Neural progenitor cell (in vitro differentiated cells): ENCODE data around the gene TMEM108.

Experiments used
- EZH2 ChIP-seq: fragments of 200-600 bp; sonication (generic); IDR thresholded peaks from 2 replicates; pipeline ENCODE4 v1.6.1; 2017; ENCODE audit warnings: antibody characterized with exemption, mild to moderate bottlenecking, moderate library complexity
- TF ChIP-seq, protein P1 (sequence below): fragments of 200-600 bp; sonication (generic); IDR thresholded peaks from 2 replicates; pipeline ENCODE4 v1.5.1; 2017; ENCODE audit warnings: antibody characterized with exemption, mild to moderate bottlenecking

- TF ChIP-seq, protein P1, sequence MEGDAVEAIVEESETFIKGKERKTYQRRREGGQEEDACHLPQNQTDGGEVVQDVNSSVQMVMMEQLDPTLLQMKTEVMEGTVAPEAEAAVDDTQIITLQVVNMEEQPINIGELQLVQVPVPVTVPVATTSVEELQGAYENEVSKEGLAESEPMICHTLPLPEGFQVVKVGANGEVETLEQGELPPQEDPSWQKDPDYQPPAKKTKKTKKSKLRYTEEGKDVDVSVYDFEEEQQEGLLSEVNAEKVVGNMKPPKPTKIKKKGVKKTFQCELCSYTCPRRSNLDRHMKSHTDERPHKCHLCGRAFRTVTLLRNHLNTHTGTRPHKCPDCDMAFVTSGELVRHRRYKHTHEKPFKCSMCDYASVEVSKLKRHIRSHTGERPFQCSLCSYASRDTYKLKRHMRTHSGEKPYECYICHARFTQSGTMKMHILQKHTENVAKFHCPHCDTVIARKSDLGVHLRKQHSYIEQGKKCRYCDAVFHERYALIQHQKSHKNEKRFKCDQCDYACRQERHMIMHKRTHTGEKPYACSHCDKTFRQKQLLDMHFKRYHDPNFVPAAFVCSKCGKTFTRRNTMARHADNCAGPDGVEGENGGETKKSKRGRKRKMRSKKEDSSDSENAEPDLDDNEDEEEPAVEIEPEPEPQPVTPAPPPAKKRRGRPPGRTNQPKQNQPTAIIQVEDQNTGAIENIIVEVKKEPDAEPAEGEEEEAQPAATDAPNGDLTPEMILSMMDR: no peak
- no peak for TF ChIP-seq EZH2
These were observed 86.3 kb downstream of the TMEM108 start for GRCh38 chr3:133124511-133124910.
